ENCODE results near the gene SULF2. TPM values are rescaled to one million over a fixed set of nuclear protein-coding genes. Genes with fewer than 3 reads are reported as not detected.
"Not testable (repeated sequence)": the region's sequence is repeated elsewhere in the genome, so short reads cannot be mapped to it uniquely, and the experiment has no call there.

SULF2 gene
- total RNA-seq, 1 donor from 2014 or later, result 79.2 TPM

DNA sequence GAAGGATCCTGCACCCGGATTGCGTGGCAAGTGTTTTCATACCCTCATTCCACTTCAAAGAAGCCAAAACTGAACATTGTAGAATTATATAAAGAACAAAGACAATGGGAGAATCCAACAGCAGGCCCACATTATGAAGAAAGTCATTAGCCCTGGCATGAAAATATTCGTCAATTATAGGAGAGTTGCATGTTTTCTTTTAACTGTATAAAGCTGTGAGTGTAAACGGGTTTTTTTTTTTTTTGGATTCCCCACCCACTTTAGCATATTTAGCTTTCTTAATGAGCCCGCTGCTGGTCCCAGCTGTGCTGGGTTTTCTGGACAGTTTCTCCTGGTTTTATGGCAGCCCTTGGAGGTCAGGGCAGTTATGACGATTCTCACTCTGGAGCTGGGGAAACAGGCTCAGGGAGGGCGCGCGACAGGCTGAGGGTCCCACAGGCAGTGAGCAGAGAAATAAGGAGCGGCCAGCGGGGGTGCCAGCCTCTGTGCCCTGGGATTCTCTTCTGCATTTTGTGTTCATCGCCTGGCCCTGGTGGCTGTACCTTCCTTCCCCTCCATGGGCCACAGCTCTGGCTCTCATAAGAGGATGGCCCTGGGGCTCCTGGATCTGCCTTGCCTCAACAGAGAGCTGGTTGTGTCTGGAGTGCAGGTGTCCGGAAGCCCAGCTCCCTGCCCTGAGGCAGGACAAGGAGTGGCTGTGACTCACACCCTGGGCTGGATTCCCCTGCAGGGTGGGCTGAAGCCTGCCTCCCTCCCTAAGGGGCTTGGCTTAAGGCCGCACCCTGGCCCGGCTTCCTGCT lies 24.1 kb upstream of the SULF2 start:
- DNase-seq (ENCODE audit: low spot score) (peak; percentile 49), ATAC-seq (no peak)
- intact Hi-C loops (cut with DNase I), result no loop called here

GRCh38 chr20:47805951-47806350 lies 20.7 kb upstream of the SULF2 start:
- DNase-seq (ENCODE audit: low spot score) (no peak), ATAC-seq (no peak)
- intact Hi-C loops (cut with DNase I), result no loop called here

- ATAC-seq; intact Hi-C loops (cut with DNase I); DNase-seq (ENCODE audit: low spot score): not testable (repeated sequence)
Observed at GRCh38 chr20:47804972-47805371, 19.7 kb upstream of the SULF2 start.

GRCh38 chr20:47804224-47804825 lies 19.0 kb upstream of the SULF2 start:
- intact Hi-C loops (cut with DNase I); ATAC-seq; DNase-seq (ENCODE audit: low spot score): not testable (repeated sequence)

DNA sequence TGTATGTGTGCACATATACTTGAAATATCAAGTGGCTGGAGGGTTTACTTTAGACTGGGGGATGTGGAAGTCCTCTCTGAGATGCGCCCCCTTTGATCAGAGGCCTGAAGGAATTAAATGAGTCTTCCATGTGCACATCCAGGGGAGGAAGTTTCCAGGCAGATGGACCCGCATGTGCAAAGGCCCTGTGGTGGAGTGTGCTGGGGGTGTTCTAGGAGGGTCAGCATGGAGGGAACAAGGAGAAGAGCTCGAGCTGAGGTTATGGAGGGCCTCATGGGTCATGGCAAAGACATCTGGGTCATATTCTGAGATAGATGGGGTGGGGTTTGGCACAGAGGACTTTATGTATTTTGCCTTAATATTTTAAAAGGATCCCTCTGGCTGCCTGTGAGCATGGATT lies 17.7 kb upstream of the SULF2 start:
- DNase-seq (ENCODE audit: low spot score) (no peak), ATAC-seq (no peak)
- intact Hi-C loops (cut with DNase I), result no loop called here

DNA sequence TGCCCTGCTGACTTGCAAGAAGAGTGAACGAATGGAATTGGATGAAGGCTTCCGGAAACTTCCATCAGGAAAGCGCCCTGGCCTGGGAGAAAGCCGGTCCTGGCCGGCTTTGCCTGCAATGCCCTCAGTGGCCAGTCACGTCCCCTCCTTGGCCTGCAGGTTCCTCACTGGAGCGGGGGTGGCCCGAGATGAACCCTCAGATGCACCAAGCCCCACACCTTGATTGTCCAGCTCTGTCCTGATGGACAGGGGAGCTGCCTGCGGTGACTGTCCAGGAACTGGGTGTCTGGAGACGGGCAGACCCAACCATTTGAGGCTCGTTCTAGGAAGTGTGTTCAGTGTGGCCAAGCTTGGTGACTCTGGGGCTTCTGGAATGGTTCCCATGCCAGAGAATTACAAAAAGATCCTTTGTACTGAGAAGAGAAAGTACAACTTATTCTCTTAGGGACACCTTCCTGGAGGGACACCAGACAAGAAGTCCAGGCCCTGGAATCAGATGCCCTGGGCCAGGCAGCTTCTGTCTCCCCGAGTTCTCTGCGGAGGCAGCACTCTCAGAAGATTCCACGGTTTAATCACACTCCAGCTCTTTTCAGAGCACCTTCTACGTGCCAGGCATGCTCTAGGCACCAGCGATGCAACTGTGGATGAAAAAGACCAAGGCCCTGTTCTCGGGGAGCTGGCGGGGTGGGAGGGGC lies 17.1 kb upstream of the SULF2 start:
- ATAC-seq (no peak), DNase-seq (ENCODE audit: low spot score) (no peak)
- intact Hi-C loops (cut with DNase I), result no loop called here

- intact Hi-C loops (cut with DNase I), result no loop called here
- no peak for ATAC-seq
Observed at GRCh38 chr20:47801759-47802158, 16.5 kb upstream of the SULF2 start.

DNA sequence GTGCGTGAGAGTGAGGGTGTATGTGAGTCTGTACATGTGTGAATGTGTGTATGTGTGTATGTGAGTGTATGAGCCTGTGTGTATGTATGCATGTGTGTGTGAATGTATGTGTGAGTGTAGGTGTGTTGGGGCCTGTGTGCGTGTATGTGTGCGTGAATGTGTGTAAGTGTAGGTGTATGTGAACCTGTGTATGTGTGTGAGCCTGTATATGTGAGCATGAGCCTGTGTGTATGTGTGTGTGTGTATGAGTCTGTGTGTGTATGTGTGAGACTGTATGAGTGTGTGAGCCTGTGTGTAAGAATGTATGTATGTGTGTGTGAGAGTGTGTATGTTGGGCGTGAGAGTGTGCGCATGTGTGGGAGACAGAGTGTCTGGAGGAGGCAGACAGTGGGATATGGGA lies 15.8 kb upstream of the SULF2 start:
- intact Hi-C loops (cut with DNase I), result no loop called here
- ATAC-seq (no peak), DNase-seq (ENCODE audit: low spot score) (no peak)

More at GRCh38 chr20:47801759-47802158, 16.5 kb upstream of the SULF2 start:
- no peak for DNase-seq (ENCODE audit: low spot score)

DNA sequence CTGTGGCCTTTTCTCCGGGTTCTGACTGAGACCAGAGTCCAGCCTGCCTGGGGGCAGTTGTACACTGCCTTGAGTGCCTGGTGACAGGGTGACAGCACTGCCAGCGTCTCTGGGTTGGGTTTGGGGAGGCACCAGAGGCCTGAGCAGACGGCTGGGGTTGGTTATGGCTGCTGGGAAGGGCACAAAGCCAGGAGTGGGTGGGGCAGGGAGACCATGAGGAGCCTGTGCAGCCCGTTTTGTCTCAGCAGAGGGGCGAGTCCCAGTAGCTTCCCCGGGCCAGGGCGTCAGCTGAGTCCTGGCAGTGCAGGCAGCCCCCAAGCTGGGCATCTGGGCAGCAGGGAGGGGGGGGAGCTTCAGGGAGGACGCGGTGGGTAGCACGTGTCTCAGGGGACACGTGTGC lies 15.3 kb upstream of the SULF2 start:
- peak; percentile 12 for ATAC-seq
- intact Hi-C loops (cut with DNase I), result no loop called here

DNA sequence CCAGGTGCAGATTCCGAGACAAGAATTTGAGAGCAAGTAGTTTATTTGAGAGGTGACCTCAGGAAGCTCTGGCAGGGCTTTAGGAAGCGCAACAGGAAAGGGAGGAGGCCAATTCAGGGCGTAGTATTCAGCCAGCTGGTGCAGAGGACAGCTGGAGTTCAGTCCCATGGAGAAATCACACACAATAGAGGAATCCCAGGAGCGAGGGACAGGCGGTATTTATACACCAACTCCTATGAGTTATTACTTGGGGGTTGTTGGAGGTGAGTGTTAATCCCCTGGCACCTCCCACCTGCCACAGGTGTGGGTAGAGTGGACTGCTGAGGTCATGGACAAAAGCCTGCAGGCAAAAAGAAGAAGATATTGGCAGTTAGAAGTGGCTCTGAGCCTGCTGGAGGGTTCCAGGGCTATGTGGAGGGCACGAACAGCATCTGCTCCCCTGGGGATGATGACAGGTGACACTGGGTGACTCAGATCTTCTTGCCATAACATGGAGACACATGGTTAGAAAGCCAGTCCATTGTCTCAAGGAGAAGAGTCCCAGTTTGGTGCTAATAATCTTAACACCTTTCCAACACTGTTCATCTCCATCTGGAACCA lies 13.9 kb upstream of the SULF2 start:
- DNase-seq (ENCODE audit: low spot score), result no peak
- intact Hi-C loops (cut with DNase I), result no loop called here
- ATAC-seq, result no peak

More for the DNA sequence above, 15.3 kb upstream of the SULF2 start:
- DNase-seq (ENCODE audit: low spot score), result no peak

GRCh38 chr20:47796971-47797370 lies 11.7 kb upstream of the SULF2 start:
- intact Hi-C loops (cut with DNase I), result no loop called here
- DNase-seq (ENCODE audit: low spot score) (no peak), ATAC-seq (no peak)

- intact Hi-C loops (cut with DNase I), result no loop called here
- DNase-seq (ENCODE audit: low spot score) (no peak), ATAC-seq (no peak)
Observed at GRCh38 chr20:47795214-47795907, 10.1 kb upstream of the SULF2 start.

DNA sequence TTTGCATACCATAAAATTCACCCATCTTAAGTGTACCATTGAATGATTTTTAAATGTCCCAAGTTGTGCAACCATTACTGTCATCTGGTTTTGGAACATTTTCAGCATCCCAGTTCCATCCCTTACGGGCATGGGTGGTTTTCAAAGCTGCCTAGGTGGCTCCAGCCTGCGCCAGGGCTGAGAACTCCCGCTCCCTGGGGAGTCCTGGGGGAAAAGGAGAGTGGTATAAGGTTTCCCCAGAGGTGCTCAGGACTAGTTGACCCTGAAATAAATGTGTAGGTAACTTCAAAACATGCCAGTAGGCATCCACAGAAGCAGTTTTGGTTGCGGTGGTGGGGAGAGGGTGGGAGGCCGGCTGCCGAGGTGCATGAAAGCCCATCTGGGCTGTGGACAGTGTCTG lies 9.0 kb upstream of the SULF2 start:
- DNase-seq (ENCODE audit: low spot score); intact Hi-C loops (cut with DNase I); ATAC-seq: not testable (repeated sequence)

DNA sequence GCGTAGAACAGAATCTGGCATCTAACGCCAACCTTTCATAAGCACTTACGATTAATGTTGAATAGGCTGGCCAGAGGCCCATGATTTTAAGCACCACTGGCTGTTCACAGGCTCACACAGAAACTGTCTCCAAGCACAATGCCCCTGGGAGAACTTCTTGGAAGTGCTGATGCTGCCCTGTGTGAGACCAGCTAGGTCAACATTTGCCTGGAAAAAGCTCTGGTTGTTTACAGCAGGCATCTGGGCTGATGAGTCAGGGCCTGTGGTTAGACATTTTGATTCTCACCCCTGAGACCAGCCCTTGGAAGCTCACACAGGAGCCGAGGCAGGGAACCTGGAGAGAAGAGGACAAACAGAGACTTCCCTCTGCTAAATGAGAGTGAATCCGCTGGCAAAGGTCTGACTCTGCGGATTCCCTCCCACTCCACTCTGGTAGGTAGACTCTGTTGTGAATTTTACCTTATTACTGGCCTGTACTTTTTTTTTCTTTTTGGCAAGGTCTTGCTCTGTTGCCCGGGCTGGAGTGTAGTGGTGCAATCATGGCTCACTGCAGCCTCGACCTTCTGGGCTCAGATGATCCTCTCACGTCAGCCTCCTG lies 6.8 kb upstream of the SULF2 start:
- intact Hi-C loops (cut with DNase I), result no loop called here
- DNase-seq (ENCODE audit: low spot score) (peak; percentile 84), ATAC-seq (peak; percentile 94)

GRCh38 chr20:47791084-47791599 lies 5.9 kb upstream of the SULF2 start:
- intact Hi-C loops (cut with DNase I), result no loop called here
- DNase-seq (ENCODE audit: low spot score), result no peak
- no peak for ATAC-seq

GRCh38 chr20:47790580-47790965 lies 5.3 kb upstream of the SULF2 start:
- intact Hi-C loops (cut with DNase I), result no loop called here
- ATAC-seq, result no peak
- no peak for DNase-seq (ENCODE audit: low spot score)

DNA sequence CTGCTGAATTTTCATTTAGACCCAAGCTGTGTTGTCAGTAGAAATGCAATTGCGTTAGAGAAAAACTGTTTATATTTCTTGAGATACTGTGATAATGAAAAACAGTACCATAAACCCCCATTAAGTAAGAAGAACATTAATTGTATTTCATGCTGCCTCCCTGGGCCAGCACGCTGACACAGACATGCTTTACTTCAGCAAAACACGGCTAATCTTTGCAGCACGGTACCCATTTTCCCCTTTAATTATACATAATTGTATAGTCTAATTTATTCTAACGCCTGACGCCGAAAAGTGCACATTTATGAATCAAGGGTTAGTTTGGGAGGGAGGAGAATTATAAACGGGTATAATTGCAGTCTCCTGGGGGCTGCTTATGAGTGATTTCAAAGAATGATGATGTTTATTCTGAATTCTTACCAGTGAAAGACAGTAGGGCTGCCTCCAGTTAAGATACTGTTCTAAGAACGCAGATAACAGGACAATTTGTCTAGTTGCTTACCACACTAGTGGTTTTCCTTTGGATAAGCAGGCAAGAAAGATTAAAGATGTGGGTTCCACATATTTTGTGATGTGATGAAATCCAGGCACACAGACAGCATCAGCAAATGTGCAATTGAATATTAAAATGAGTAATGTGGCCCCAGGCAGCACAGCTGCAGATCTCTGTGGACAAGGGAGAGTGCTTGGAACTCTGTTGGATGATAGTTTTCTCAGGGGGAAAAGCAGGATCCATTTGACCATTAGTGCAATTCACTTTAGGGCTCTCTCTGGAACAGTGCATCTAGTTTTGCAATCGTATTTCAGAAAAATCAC lies 4.7 kb upstream of the SULF2 start:
- ATAC-seq (peak; percentile 17), DNase-seq (ENCODE audit: low spot score) (no peak)
- intact Hi-C loops (cut with DNase I), result no loop called here
